SK-N-SH treated with all-trans-retinoic acid at 6 μM for 48 hours (cell line): ENCODE measurements around the gene CWC27.

Experiments used
- ATAC-seq: fragments of 200-7000 bp; cut with Tn5 transposase; 3 replicates; pipeline ENCODE4 v1.9.1; 2020; ENCODE audit warnings: mild to moderate bottlenecking, moderate library complexity
- BACH2 ChIP-seq: fragments of 250-450 bp; sonication (Bioruptor Pico); IDR thresholded peaks from 2 replicates; pipeline ENCODE4 v1.9.0; 2021; ENCODE audit warnings: mild to moderate bottlenecking, borderline replicate concordance
- CSDC2 ChIP-seq: fragments of 250-450 bp; sonication (Bioruptor Pico); IDR thresholded peaks from 2 replicates; pipeline ENCODE4 v1.5.0; 2020; ENCODE audit warnings: mild to moderate bottlenecking, moderate library complexity
- CSRNP3 ChIP-seq: fragments of 250-450 bp; sonication (Bioruptor Pico); IDR thresholded peaks from 2 replicates; pipeline ENCODE4 v1.5.1; 2021; ENCODE audit warnings: mild to moderate bottlenecking, moderate library complexity
- ESRRG ChIP-seq: fragments of 250-450 bp; sonication (Bioruptor Pico); IDR thresholded peaks from 2 replicates; pipeline ENCODE4 v1.6.1; 2021; ENCODE audit warnings: mild to moderate bottlenecking
- GLIS3 ChIP-seq: fragments of 250-450 bp; sonication (Bioruptor Pico); IDR thresholded peaks from 2 replicates; pipeline ENCODE4 v1.5.0; 2020; ENCODE audit warnings: mild to moderate bottlenecking, moderate library complexity
- ISL1 ChIP-seq: fragments of 250-450 bp; sonication (Bioruptor Pico); IDR thresholded peaks from 2 replicates; pipeline ENCODE4 v2.1.2; 2022; ENCODE audit warnings: mild to moderate bottlenecking, moderate library complexity
- OSR1 ChIP-seq: fragments of 250-450 bp; sonication (Bioruptor Pico); IDR thresholded peaks from 2 replicates; pipeline ENCODE4 v1.8.0; 2022; ENCODE audit warnings: moderate library complexity, mild to moderate bottlenecking, inconsistent platforms
- RARB ChIP-seq: fragments of 250-450 bp; sonication (Bioruptor Pico); IDR thresholded peaks from 2 replicates; pipeline ENCODE4 v1.8.0; 2021; ENCODE audit warnings: mild to moderate bottlenecking, moderate library complexity
- SNAI2 ChIP-seq: fragments of 250-450 bp; sonication (Bioruptor Pico); IDR thresholded peaks from 2 replicates; pipeline ENCODE4 v1.5.0; 2020; ENCODE audit warnings: mild to moderate bottlenecking, moderate library complexity
- TCF4 ChIP-seq: fragments of 250-450 bp; sonication (Bioruptor Pico); IDR thresholded peaks from 2 replicates; pipeline ENCODE4 v1.8.0; 2021; ENCODE audit warnings: mild to moderate bottlenecking, moderate library complexity, borderline replicate concordance
- TOX ChIP-seq: fragments of 250-450 bp; sonication (Bioruptor Pico); IDR thresholded peaks from 2 replicates; pipeline ENCODE4 v1.8.0; 2021; ENCODE audit warnings: mild to moderate bottlenecking, moderate library complexity, borderline replicate concordance
- TSHZ2 ChIP-seq: fragments of 250-450 bp; sonication (Bioruptor Pico); IDR thresholded peaks from 2 replicates; pipeline ENCODE4 v1.5.0; 2020; ENCODE audit warnings: mild to moderate bottlenecking, moderate library complexity
- ZFP3 ChIP-seq: fragments of 250-450 bp; sonication (Bioruptor Pico); IDR thresholded peaks from 2 replicates; pipeline ENCODE4 v1.5.0; 2020; ENCODE audit warnings: mild to moderate bottlenecking, moderate library complexity
- ZNF565 ChIP-seq: fragments of 450-650 bp; formaldehyde crosslinking; conservative IDR thresholded peaks from 2 replicates; pipeline ENCODE4 v1.5.0; 2020; ENCODE audit warnings: low read depth, mild to moderate bottlenecking, moderate library complexity
- ZNF8 ChIP-seq: fragments of 450-650 bp; formaldehyde crosslinking; IDR thresholded peaks from 2 replicates; pipeline ENCODE4 v1.5.0; 2020; ENCODE audit warnings: mild to moderate bottlenecking, moderate library complexity
- TF ChIP-seq, protein P1 (sequence below): fragments of 250-450 bp; sonication (Bioruptor Pico); IDR thresholded peaks from 2 replicates; pipeline ENCODE4 v1.8.0; 2021; ENCODE audit warnings: low read depth, mild to moderate bottlenecking, moderate library complexity, borderline replicate concordance
- TF ChIP-seq, protein P2 (sequence below): fragments of 250-450 bp; sonication (Bioruptor Pico); IDR thresholded peaks from 2 replicates; pipeline ENCODE4 v1.8.0; 2020; ENCODE audit warnings: mild to moderate bottlenecking, moderate library complexity, borderline replicate concordance

The CWC27 gene

GRCh38 chr5:64971990-64972389 lies 203.3 kb downstream of the CWC27 start:
- TF ChIP-seq ZNF8 (CRISPR knock-in tag) (no peak), ZFP3 (CRISPR knock-in tag) (no peak), ISL1 (CRISPR knock-in tag) (no peak), CSDC2 (CRISPR knock-in tag) (no peak), ZNF565 (CRISPR knock-in tag) (no peak), TCF4 (CRISPR knock-in tag) (no peak), BACH2 (CRISPR knock-in tag) (no peak), ESRRG (CRISPR knock-in tag) (no peak), RARB (CRISPR knock-in tag) (no peak), TSHZ2 (no peak), SNAI2 (CRISPR knock-in tag) (no peak), CSRNP3 (no peak), GLIS3 (CRISPR knock-in tag) (no peak), TOX (CRISPR knock-in tag) (no peak), OSR1 (CRISPR knock-in tag) (no peak)
- TF ChIP-seq, protein P1, sequence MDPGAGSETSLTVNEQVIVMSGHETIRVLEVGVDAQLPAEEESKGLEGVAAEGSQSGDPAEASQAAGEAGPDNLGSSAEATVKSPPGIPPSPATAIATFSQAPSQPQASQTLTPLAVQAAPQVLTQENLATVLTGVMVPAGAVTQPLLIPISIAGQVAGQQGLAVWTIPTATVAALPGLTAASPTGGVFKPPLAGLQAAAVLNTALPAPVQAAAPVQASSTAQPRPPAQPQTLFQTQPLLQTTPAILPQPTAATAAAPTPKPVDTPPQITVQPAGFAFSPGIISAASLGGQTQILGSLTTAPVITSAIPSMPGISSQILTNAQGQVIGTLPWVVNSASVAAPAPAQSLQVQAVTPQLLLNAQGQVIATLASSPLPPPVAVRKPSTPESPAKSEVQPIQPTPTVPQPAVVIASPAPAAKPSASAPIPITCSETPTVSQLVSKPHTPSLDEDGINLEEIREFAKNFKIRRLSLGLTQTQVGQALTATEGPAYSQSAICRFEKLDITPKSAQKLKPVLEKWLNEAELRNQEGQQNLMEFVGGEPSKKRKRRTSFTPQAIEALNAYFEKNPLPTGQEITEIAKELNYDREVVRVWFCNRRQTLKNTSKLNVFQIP (CRISPR knock-in tag), result no peak
- TF ChIP-seq, protein P2, sequence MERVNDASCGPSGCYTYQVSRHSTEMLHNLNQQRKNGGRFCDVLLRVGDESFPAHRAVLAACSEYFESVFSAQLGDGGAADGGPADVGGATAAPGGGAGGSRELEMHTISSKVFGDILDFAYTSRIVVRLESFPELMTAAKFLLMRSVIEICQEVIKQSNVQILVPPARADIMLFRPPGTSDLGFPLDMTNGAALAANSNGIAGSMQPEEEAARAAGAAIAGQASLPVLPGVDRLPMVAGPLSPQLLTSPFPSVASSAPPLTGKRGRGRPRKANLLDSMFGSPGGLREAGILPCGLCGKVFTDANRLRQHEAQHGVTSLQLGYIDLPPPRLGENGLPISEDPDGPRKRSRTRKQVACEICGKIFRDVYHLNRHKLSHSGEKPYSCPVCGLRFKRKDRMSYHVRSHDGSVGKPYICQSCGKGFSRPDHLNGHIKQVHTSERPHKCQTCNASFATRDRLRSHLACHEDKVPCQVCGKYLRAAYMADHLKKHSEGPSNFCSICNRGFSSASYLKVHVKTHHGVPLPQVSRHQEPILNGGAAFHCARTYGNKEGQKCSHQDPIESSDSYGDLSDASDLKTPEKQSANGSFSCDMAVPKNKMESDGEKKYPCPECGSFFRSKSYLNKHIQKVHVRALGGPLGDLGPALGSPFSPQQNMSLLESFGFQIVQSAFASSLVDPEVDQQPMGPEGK (CRISPR knock-in tag), result no peak

DNA sequence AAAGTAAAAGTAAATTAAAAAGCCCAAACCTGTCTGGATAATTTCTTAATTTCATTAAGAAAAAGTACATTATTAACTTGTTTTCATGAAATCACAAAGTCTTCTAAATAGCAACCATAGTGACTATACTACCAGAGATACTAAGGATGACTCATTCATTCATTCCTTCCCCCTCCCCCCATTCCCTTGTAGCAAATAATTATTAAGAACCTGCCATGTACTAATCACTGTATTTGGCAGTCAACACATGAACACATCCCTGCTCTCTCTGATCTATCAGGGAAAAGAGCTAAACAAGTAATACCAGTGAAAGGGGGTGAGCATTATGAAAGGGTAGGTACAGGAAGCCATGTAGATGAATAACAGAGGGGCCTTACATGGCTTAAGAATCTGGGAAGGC lies 203.9 kb downstream of the CWC27 start:
- ATAC-seq, result no peak
- TF ChIP-seq TOX (CRISPR knock-in tag) (no peak), CSRNP3 (no peak)

More at GRCh38 chr5:64971990-64972389, 203.3 kb downstream of the CWC27 start:
- no peak for ATAC-seq

DNA sequence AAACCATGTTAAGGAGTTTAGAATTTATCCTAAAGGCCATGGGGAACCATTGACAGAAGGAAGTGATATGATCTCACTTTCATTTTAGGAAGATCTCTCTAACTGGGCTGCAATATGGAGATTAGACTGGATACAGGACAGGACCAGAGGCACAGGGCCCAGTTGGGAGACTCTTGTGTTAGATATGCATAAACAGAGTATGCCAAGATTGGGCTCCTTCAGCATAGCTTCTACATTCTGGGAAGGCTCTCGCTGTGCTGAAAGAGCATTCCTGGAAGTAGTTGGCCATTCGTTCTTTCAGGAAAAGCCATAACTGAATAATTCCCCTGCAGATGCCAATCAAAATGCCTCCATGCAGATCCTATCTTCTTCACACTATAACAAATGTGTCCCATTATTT lies 204.5 kb downstream of the CWC27 start:
- ATAC-seq, result no peak
- TF ChIP-seq TSHZ2, result no peak
